ENCODE data around the gene SNTG2.

DNA sequence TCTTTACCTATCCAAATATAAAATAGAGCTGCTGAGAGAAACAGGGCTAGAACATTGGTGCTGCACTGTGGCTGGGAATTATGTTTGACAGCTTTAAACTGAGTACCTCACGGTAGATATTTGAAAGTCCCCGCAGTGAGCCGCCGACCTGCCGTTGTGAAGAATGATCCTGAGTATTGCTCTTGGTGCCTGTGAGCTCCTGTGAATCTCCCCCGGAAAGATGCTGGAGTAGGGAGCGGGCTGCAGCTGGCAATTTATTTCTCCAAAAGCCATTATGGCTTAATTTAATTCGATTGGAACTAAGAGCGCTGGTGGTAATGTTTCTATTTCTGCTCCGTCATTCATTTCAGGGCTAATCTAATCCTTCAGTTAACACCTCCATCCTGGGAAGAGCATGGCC lies 333.2 kb downstream of the SNTG2 start:
- TF ChIP-seq POLR2A (IDR thresholded peaks at IDR 0.05): no peak
- no peak for TF ChIP-seq POLR2AphosphoS5 (IDR thresholded peaks at IDR 0.05; ENCODE audit: insufficient read depth in 1 of 2, low read depth in 1 of 2)
